H1 (cell line): ENCODE measurements around the gene TRPV2. TPM values are rescaled to one million over a fixed set of nuclear protein-coding genes. Genes with fewer than 3 reads are reported as not detected.

ENCODE experiments used
- CTCF ChIA-PET: fragments of 300-600 bp; sonication (Branson Sonifier 250); formaldehyde crosslinking; loops from one replicate; lab custom pipeline; 2021; ENCODE audit not compliant: partially characterized antibody; lab: Charles Lee
- POLR2A ChIA-PET: fragments of 300-600 bp; sonication (Branson Sonifier 250); formaldehyde crosslinking; loops from one replicate; lab custom pipeline; 2021; ENCODE audit warnings: inconsistent platforms; ENCODE audit not compliant: partially characterized antibody; lab: Charles Lee
- DNase-seq, 2 experiments: peaks; one replicate each; pipeline versions ENCODE4 v3.0.0 to v3.0.0-alpha.2; 2010 to 2022; ENCODE audit warnings: low spot score in 2 of 2, low read depth in 1 of 2, mixed read lengths in 1 of 2
- FAIRE-seq: peaks from 2 replicates; lab custom pipeline; 2011; peaks lifted over from hg19 to GRCh38; lab: Jason Lieb, UNC
- H2AFZ ChIP-seq: 2 replicates; pipeline ENCODE4 v1.8.1; 2012; ENCODE audit warnings: low read length, inconsistent platforms
- H2AK5ac ChIP-seq: 2 replicates; pipeline ENCODE4 v1.6.1; 2013; ENCODE audit warnings: low read depth, low read length
- H2BK120ac ChIP-seq: replicated peaks from 2 replicates; pipeline ENCODE3; 2013; ENCODE audit warnings: low read depth, low read length, inconsistent platforms
- H2BK12ac ChIP-seq: 2 replicates; pipeline ENCODE4 v1.6.1; 2013; ENCODE audit warnings: low read depth, low read length
- H2BK15ac ChIP-seq: 2 replicates; pipeline ENCODE4 v1.6.1; 2013; ENCODE audit warnings: low read length
- H2BK20ac ChIP-seq: 2 replicates; pipeline ENCODE4 v1.6.1; 2013; ENCODE audit warnings: low read length
- H2BK5ac ChIP-seq: 2 replicates; pipeline ENCODE4 v1.6.1; 2013; ENCODE audit warnings: low read depth, low read length
- H3K14ac ChIP-seq: 2 replicates; pipeline ENCODE4 v1.6.1; 2013; ENCODE audit warnings: inconsistent platforms; ENCODE audit not compliant: insufficient read length
- H3K18ac ChIP-seq: 2 replicates; pipeline ENCODE4 v1.6.1; 2013; ENCODE audit warnings: low read length; ENCODE audit errors: extremely low read depth
- H3K23ac ChIP-seq: 2 replicates; pipeline ENCODE4 v1.6.1; 2013; ENCODE audit warnings: inconsistent platforms; ENCODE audit not compliant: insufficient read length
- H3K23me2 ChIP-seq: 2 replicates; pipeline ENCODE4 v1.6.1; 2013; ENCODE audit warnings: low read depth, low read length
- H3K27ac ChIP-seq: 2 replicates; pipeline ENCODE4 v1.6.1; 2011; ENCODE audit warnings: low read depth, low read length, inconsistent platforms
- H3K27me3 ChIP-seq, 4 experiments: replicated peaks in 1 of 4; 1 replicate in 1 of 4; 2 replicates in 3 of 4; pipeline versions ENCODE4 v1.6.1 to v1.8.1; 2011 to 2013; ENCODE audit warnings: low read length in 3 of 4, mild to moderate bottlenecking in 3 of 4, inconsistent platforms in 2 of 4, mixed read lengths in 2 of 4, moderate library complexity in 1 of 4; ENCODE audit not compliant: control insufficient read depth in 3 of 4, insufficient read depth in 3 of 4; ENCODE audit errors: extremely low read depth in 1 of 4
- H3K36me3 ChIP-seq, 4 experiments: 2 replicates each; pipeline versions ENCODE4 v1.6.1 to v1.8.1; 2011 to 2013; ENCODE audit warnings: mild to moderate bottlenecking in 4 of 4, low read length in 3 of 4, moderate library complexity in 2 of 4, control low read depth in 1 of 4, inconsistent platforms in 1 of 4; ENCODE audit not compliant: insufficient read depth in 4 of 4, control insufficient read depth in 2 of 4
- H3K4ac ChIP-seq: replicated peaks from 2 replicates; pipeline ENCODE3; 2013; ENCODE audit warnings: low read length, low read depth, mixed read lengths, inconsistent platforms; ENCODE audit not compliant: insufficient read length
- H3K4me1 ChIP-seq, 4 experiments: replicated peaks in 1 of 4; 1 replicate in 1 of 4; 2 replicates in 3 of 4; pipeline versions ENCODE4 v1.6.1 to v1.8.1; 2011 to 2013; ENCODE audit warnings: low read length in 3 of 4, inconsistent platforms in 2 of 4, mixed read lengths in 1 of 4; ENCODE audit not compliant: insufficient read depth in 4 of 4, control insufficient read depth in 3 of 4
- H3K4me2 ChIP-seq, 2 experiments: 2 replicates each; pipeline versions ENCODE4 v1.6.1 to v1.8.1; 2011 to 2013; ENCODE audit warnings: low read depth in 2 of 2, low read length in 2 of 2, control low read depth in 1 of 2, inconsistent platforms in 1 of 2, mild to moderate bottlenecking in 1 of 2; ENCODE audit not compliant: insufficient read depth in 1 of 2
- H3K4me3 ChIP-seq, 4 experiments: fragments of 200-600, 300-600 bp in 1 of 4; sonication (generic), shearing (Covaris generic), sonication (Bioruptor Twin) in 1 of 4; 2 replicates each; pipeline versions ENCODE4 v1.5.1 to v1.8.1; 2011 to 2016; ENCODE audit warnings: low read length in 4 of 4, low read depth in 3 of 4, control low read depth in 2 of 4, inconsistent platforms in 2 of 4, mild to moderate bottlenecking in 2 of 4, mixed read lengths in 1 of 4, moderate library complexity in 1 of 4; ENCODE audit not compliant: insufficient read depth in 2 of 4; ENCODE audit errors: extremely low read depth in 1 of 4
- H3K56ac ChIP-seq: replicated peaks from 2 replicates; pipeline ENCODE3; 2013; ENCODE audit warnings: low read depth, mild to moderate bottlenecking, mixed read lengths, low read length, inconsistent platforms; ENCODE audit not compliant: insufficient read length
- H3K79me1 ChIP-seq: 2 replicates; pipeline ENCODE4 v1.6.1; 2013; ENCODE audit warnings: low read depth, low read length, control low read depth
- H3K79me2 ChIP-seq, 2 experiments: 2 replicates each; pipeline versions ENCODE4 v1.6.1 to v1.8.1; 2012 to 2013; ENCODE audit warnings: low read length in 2 of 2, mild to moderate bottlenecking in 2 of 2, inconsistent platforms in 1 of 2; ENCODE audit not compliant: insufficient read depth in 2 of 2, control insufficient read depth in 1 of 2
- H3K9ac ChIP-seq, 4 experiments: replicated peaks in 1 of 4; 1 replicate in 1 of 4; 2 replicates in 3 of 4; pipeline versions ENCODE4 v1.6.1 to v1.8.1; 2011 to 2013; ENCODE audit warnings: low read depth in 3 of 4, low read length in 3 of 4, control low read depth in 2 of 4, mild to moderate bottlenecking in 2 of 4, moderate library complexity in 2 of 4, inconsistent platforms in 1 of 4; ENCODE audit errors: extremely low read depth in 1 of 4
- H3K9me3 ChIP-seq, 2 experiments: 2 replicates each; pipeline versions ENCODE4 v1.6.1 to v1.8.1; 2012 to 2013; ENCODE audit warnings: mild to moderate bottlenecking in 2 of 2, moderate library complexity in 2 of 2, control low read depth in 1 of 2, inconsistent platforms in 1 of 2, low read depth in 1 of 2, low read length in 1 of 2, mixed read lengths in 1 of 2; ENCODE audit not compliant: insufficient read depth in 2 of 2
- H4K20me1 ChIP-seq, 2 experiments: replicated peaks in 1 of 2; 2 replicates each; pipeline versions ENCODE3 to v1.8.1; 2011 to 2013; ENCODE audit warnings: inconsistent platforms in 2 of 2, low read length in 2 of 2, mild to moderate bottlenecking in 1 of 2; ENCODE audit not compliant: insufficient read depth in 2 of 2, control insufficient read depth in 1 of 2
- H4K5ac ChIP-seq: 2 replicates; pipeline ENCODE4 v1.6.1; 2013; ENCODE audit warnings: low read length, low read depth, mixed read lengths, inconsistent platforms; ENCODE audit not compliant: insufficient read length
- H4K8ac ChIP-seq: 2 replicates; pipeline ENCODE4 v1.8.0; 2013; ENCODE audit warnings: mild to moderate bottlenecking, moderate library complexity, low read length, inconsistent platforms; ENCODE audit not compliant: insufficient read depth; ENCODE audit errors: extremely low read depth
- H4K91ac ChIP-seq: replicated peaks from 2 replicates; pipeline ENCODE3; 2013; ENCODE audit warnings: low read length, mixed read lengths, inconsistent platforms; ENCODE audit not compliant: insufficient read length
- CREB1 ChIP-seq: IDR thresholded peaks from 2 replicates; pipeline ENCODE4 v1.6.1; 2012; ENCODE audit warnings: inconsistent platforms
- JUND ChIP-seq: IDR thresholded peaks from 2 replicates; pipeline ENCODE4 v1.6.1; 2011; ENCODE audit warnings: mild to moderate bottlenecking, improper control_type of control experiment, low read length
- KDM1A ChIP-seq: fragments of 200-600, 300-600 bp; sonication (generic); IDR thresholded peaks from 2 replicates; pipeline ENCODE4 v1.7.1; 2016; ENCODE audit warnings: mild to moderate bottlenecking, low read length, borderline replicate concordance
- KDM5A ChIP-seq: fragments of 200-600 bp; IDR thresholded peaks from 2 replicates; pipeline ENCODE4 v1.7.1; 2012; ENCODE audit warnings: mild to moderate bottlenecking, low read length, inconsistent platforms, mixed read lengths
- MAFK ChIP-seq: IDR thresholded peaks from 2 replicates; pipeline ENCODE4 v1.6.1; 2012; ENCODE audit warnings: low read depth, mild to moderate bottlenecking, improper control_type of control experiment, low read length
- POLR2AphosphoS5 ChIP-seq: IDR thresholded peaks from 2 replicates; pipeline ENCODE4 v1.6.1; 2011; ENCODE audit warnings: low read depth, low read length
- RBBP5 ChIP-seq: IDR thresholded peaks from 2 replicates; pipeline ENCODE4 v1.7.1; 2012; ENCODE audit warnings: low read depth, mild to moderate bottlenecking, inconsistent platforms, low read length, moderate library complexity, borderline replicate concordance
- SRF ChIP-seq: IDR thresholded peaks from 2 replicates; pipeline ENCODE4 v1.6.1; 2011; ENCODE audit warnings: mild to moderate bottlenecking, low read depth, low read length, moderate library complexity
- SUZ12 ChIP-seq: fragments of 200-600 bp; sonication (generic); IDR thresholded peaks from 2 replicates; pipeline ENCODE4 v1.6.1; 2012; ENCODE audit warnings: mild to moderate bottlenecking, inconsistent platforms, low read length, moderate library complexity, mixed read lengths
- TAF1 ChIP-seq: IDR thresholded peaks from 2 replicates; pipeline ENCODE4 v1.6.1; 2011; ENCODE audit warnings: mild to moderate bottlenecking, low read depth, low read length
- TCF12 ChIP-seq: IDR thresholded peaks from 2 replicates; pipeline ENCODE4 v1.6.1; 2011; ENCODE audit warnings: low read depth, mild to moderate bottlenecking, low read length
- TEAD4 ChIP-seq: IDR thresholded peaks from 2 replicates; pipeline ENCODE4 v1.6.1; 2012; ENCODE audit warnings: low read depth, low read length, inconsistent platforms, mixed read lengths
- WGBS, 2 experiments: shearing (Covaris generic) in 1 of 2; methylation state at CpG; one replicate each; pipeline versions ENCODE4 v1.1.6 to v1.1.7; 2013 to 2015; ENCODE audit warnings: low lambda C conversion rate in 2 of 2, mixed read lengths in 2 of 2, inconsistent platforms in 1 of 2, low coverage in 1 of 2, missing lambda C conversion rate in 1 of 2; ENCODE audit not compliant: insufficient replicate concordance in 2 of 2, insufficient coverage in 1 of 2, insufficient read length in 1 of 2; ENCODE audit errors: extremely low coverage in 1 of 2, missing lambda C conversion rate in 1 of 2; 5-methylcytosine and 5-hydroxymethylcytosine counted together
- polyA plus RNA-seq, 7 experiments: library from polyadenylated mRNA; depleted of rRNA in 3 of 7; stranded (reverse) in 5 of 7; unstranded in 2 of 7; fragments of >200 nt in 5 of 7; fragments of 200-250 nt in 2 of 7; gene quantifications; 1 replicate in 5 of 7; 2 replicates in 1 of 7; 4 replicates in 1 of 7; pipeline versions ENCODE4 v1.2.1 to v1.2.3, GENCODE V29; 2011 to 2013; ENCODE audit warnings: missing spikeins in 2 of 7, mixed read lengths in 2 of 7
- total RNA-seq: library from RNA; stranded (reverse); fragmentation: NEBNext Ultra II Directional; extraction: Animal tissue kit (Norgen Biotek cat#: 25700); gene quantifications from 2 replicates; pipeline ENCODE4 v1.2.1, GENCODE V29; 2021

The TRPV2 gene
- total and polyA plus RNA-seq, 2 of the 8 experiments (the other 6 are each of a cell fraction or from before 2014, with no cell fraction given) = 1.7 to 2.1 TPM

- Histone ChIP-seq H2AK5ac (no peak within 1 kb of the TSS), H2BK15ac (no peak within 1 kb of the TSS), H3K36me3 (peaks cover 4 to 24% (median 15%) of the 10 kb centered on the region in 4 experiments), H3K4me2 (peak within 1 kb of the TSS; percentile 79 to 86), H4K5ac (peak within 1 kb of the TSS; percentile 89), H3K27me3 (no peaks in the 10 kb centered on the region), H3K14ac (no peak within 1 kb of the TSS), H3K18ac (peak within 1 kb of the TSS; percentile 60; the same call in 1 of the 2 replicates), H4K8ac (peak within 1 kb of the TSS; percentile 94), H2BK120ac (peak within 1 kb of the TSS; percentile 77), H3K23ac (no peak within 1 kb of the TSS), H3K4me3 (peak within 1 kb of the TSS; percentile 85 to 95 (median 92)), H2AFZ (peak within 1 kb of the TSS; percentile 99), H2BK20ac (no peak within 1 kb of the TSS), H3K4me1 (peaks cover 0 to 2% (median 0%) of the 10 kb centered on the region in 4 experiments; a peak in 4 of 7 replicates), H3K9ac (peak within 1 kb of the TSS; percentile 76 to 91 (median 88)), H3K79me2 (peaks cover 0 to 23% of the 10 kb centered on the region in 2 experiments; a peak in 2 of 4 replicates), H2BK5ac (peak within 1 kb of the TSS; percentile 84), H3K79me1 (0 out of 2 replicates have a peak, but pooled peaks cover 6% of the 10 kb centered on the region), H3K9me3 (no peaks in the 10 kb centered on the region), H4K20me1 (peaks cover 3 to 9% of the 10 kb centered on the region in 2 experiments), H3K56ac (peak within 1 kb of the TSS; percentile 80), H3K23me2 (peaks cover 2% of the 10 kb centered on the region), H4K91ac (peak within 1 kb of the TSS; percentile 58), H3K27ac (peak within 1 kb of the TSS; percentile 97), H2BK12ac (no peak within 1 kb of the TSS; the same call in 1 of the 2 replicates), H3K4ac (no peak within 1 kb of the TSS)
- DNase-seq (peak; percentile 93 to 98), FAIRE-seq (peak; percentile 63)
- 1% methylated on average over 54 of the region's 67 CpGs; no CpG with 5 or more reads in 1 of the 2 experiments for WGBS, 2 experiments
- POLR2A ChIA-PET = interaction anchor here (0.6 to 8.8 kb wide), 40 partner anchors 8 to 725 kb away, joined by 3 to 120 read pairs (median 5); partner anchors contain the start of genes CENPV and TRPV2
- CTCF ChIA-PET = interaction anchor here (0.8 to 6.6 kb wide), 3 partner anchors 16 to 72 kb away, joined by 3 to 51 read pairs (median 3); no protein-coding TSS in a partner anchor
- TF ChIP-seq POLR2AphosphoS5 = peak; percentile 99
- TF ChIP-seq RBBP5 = peak; percentile 60; the same call in 1 of the 2 replicates
- no peak for TF ChIP-seq SRF
- peak; percentile 65 for TF ChIP-seq JUND
- TF ChIP-seq TEAD4 = no peak
- TF ChIP-seq MAFK = no peak
- peak; percentile 42; the same call in 1 of the 2 replicates for TF ChIP-seq KDM5A
- TF ChIP-seq TAF1 = peak; percentile 99
- TF ChIP-seq KDM1A = no peak
- TF ChIP-seq SUZ12 = no peak
- TF ChIP-seq CREB1 = peak; percentile 91
- 0 out of 2 replicates have a peak, but pooled peaks have one; percentile 6 for TF ChIP-seq TCF12
Observed at GRCh38 chr17:16380640-16381495, 34.5 kb upstream of the TRPV2 start, which contains the start of gene UBB. UBB (plus strand) TSS chr17:16381091; CDS start chr17:16381908, 817 bp downstream.
